DMS153 (cell line): ENCODE data around the gene CYB5RL.

ENCODE experiments used
- DNase-seq: peaks from one replicate; lab custom pipeline; 2025; lab: John Stamatoyannopoulos, UW

The CYB5RL gene

GRCh38 chr1:54158071-54158470, 41.8 kb downstream of the CYB5RL start:
- DNase-seq, result peak; percentile 47

- DNase-seq, result no peak
Measured at GRCh38 chr1:54157401-54157800, 42.4 kb downstream of the CYB5RL start.

- DNase-seq, result no peak
Measured at GRCh38 chr1:54156986-54157385, 42.8 kb downstream of the CYB5RL start.

- DNase-seq, result no peak
Measured at GRCh38 chr1:54156201-54156600, 43.6 kb downstream of the CYB5RL start.

- DNase-seq, result no peak
Measured at GRCh38 chr1:54153535-54154439, 46.0 kb downstream of the CYB5RL start.

GRCh38 chr1:54152696-54153095, 47.1 kb downstream of the CYB5RL start, which contains the start of gene CDCP2:
Gene CDCP2, minus strand, starts transcription at chr1:54153000. Its CDS starts 78 bp downstream, at chr1:54152922.
- DNase-seq, result no peak

- no peak for DNase-seq
Measured at GRCh38 chr1:54151013-54151412, 48.8 kb downstream of the CYB5RL start.
